ENCODE results near the gene CDRT4. TPM values are rescaled to one million over a fixed set of nuclear protein-coding genes. Genes with fewer than 3 reads are reported as not detected.

The CDRT4 gene
- total RNA-seq, 1 experiment from 2014 or later: 1.7 TPM

DNA sequence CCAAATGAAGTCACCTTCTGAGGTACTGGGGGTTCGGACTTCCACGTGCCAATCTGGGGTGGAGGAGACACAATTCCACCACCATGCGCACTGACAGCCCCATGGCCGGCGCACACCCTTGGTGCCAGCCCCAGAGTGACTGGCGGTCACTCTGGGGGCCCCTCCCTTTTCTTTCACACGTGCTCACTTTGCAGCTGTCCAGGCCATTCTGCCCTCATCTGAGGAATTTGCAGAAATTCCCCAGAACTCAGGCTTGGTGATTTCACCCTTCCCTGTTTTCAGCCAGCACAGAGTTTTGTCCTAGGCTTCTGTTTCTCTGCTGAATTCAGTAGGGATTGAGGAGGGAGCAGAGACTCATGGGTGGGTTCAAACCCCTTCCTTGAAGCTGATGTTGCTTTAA, 54.8 kb downstream of the CDRT4 start:
- in situ Hi-C loops (cut with HindIII; ENCODE audit: low pct_unique_long_range_greater_than_20kb, low sequenced_read_pairs): no loop called here
- no peak for DNase-seq (ENCODE audit: low read depth)

DNA sequence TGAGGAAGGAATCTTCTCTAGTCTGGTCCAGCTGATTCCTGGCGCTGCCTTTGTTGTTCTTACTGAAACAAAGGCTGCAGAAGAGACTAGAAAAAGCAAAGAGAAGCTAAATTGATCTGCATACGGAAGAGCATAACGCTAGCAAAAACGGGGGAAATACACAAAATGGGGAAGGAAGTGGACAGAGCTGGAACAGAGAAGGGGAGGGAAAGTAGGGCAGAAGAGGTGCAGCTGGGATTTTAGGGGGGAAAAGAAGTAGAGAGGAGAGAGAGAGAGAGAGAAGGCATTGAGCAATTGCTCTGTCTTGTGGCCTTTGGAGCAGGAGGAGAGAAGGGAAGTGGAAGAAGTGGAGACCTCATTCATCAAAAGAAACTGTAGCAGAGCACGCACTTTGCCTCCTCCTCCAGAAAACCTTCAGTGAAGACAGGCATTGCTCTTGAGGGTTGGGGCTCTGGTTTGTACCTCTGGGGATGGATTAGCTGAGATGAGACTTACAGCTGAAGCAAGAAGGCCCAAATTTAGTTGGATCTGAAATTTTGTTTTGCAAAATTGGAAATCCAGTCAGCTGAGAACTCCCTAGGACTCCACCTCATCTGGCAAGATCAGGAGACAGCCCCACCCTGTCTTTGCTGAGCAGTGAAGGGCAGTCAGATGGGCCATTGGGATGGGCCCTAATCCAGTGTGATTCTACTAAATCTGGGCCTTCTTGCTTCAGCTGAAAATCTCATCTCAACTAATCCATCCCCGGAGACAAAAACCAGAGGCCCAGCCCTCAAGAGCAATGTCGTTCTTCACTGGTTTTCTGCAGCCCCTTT, 55.8 kb downstream of the CDRT4 start:
- in situ Hi-C loops (cut with HindIII; ENCODE audit: low pct_unique_long_range_greater_than_20kb, low sequenced_read_pairs): no loop called here
- DNase-seq (ENCODE audit: low read depth): no peak

DNA sequence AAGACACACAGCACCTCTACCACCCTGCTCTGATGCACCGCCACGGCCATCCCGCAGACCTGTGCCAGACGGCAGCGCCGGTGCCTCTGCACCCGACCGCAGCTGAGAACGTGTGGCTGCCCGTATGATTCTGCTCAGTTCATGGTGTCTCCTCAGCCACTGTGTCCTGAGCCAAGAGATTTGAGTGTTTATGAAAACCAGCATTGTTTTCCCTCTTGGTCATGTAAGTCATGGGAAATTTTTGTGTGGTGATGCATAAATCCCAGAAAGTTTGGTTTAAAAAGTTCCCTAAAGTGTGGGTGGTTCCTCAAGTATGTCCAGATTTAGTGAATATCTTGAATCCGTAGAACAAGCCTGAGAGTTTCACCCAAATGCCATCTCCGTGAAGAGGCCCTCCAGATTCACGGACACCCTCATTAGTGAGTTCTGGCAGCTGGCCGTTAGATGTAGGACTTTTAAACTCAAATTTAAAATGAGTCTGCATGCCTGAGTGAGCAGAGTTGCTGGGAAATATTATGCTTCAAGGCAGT, 57.6 kb downstream of the CDRT4 start:
- in situ Hi-C loops (cut with HindIII; ENCODE audit: low pct_unique_long_range_greater_than_20kb, low sequenced_read_pairs): no loop called here
- peak; percentile 60 for DNase-seq (ENCODE audit: low read depth)

DNA sequence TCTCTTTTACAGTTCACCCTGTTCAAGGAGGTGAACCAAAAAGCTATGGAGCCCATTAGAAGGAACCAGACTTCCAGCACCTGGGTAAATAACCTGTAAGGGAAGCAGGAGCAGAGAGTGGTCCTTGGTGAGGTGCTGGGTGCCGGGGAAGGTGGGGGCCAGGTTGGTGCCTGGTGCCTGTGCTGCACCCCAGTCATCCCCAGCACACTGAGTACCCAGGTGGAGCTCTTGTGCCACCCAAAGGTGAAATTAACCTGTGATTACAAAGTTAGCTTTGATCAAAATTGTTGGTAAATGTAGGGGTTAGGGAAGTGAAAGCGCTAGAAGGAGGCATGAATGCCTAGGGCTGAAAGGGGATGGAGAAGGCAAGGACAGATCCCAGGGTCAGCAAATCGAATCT, 58.6 kb downstream of the CDRT4 start:
- DNase-seq (ENCODE audit: low read depth): no peak
- in situ Hi-C loops (cut with HindIII; ENCODE audit: low pct_unique_long_range_greater_than_20kb, low sequenced_read_pairs): no loop called here

DNA sequence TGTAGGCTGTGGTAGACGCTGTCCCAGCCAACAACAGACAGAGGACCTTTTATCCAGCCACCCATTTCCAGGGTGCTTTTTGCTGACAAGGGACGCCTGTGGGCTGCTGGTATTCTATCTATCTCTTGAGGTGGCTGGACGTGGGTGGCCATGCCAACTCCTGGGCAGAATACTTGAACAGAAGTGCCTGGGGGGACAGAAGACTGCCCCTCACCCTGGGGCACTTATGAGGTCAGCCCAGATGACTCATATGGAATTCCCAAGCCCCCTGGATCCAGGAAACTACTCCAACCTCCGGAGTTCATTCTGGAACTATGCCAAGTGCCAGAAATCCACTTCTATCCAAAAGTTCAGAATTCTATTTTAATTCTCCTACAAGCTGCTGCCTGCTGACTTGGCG, 61.3 kb downstream of the CDRT4 start:
- in situ Hi-C loops (cut with HindIII; ENCODE audit: low pct_unique_long_range_greater_than_20kb, low sequenced_read_pairs): no loop called here
- no peak for DNase-seq (ENCODE audit: low read depth)

DNA sequence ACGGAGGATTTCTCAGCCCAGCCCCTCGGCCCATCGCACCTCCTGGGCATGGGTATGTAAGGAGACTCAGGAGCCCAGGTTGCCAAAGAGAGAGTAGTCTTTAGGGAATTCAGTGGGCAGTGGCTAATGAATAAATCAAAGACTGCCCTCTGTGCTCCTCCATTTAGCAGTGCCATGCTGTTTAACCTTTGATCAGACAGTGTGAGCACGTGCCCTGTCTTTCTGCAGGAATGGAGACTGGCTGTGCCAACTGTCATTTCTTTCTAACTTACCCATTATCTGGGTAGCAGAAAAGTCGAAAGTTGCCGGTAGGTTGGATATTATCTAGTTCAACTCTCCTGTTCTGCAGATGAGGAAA, 62.4 kb downstream of the CDRT4 start:
- in situ Hi-C loops (cut with HindIII; ENCODE audit: low pct_unique_long_range_greater_than_20kb, low sequenced_read_pairs): no loop called here
- no peak for DNase-seq (ENCODE audit: low read depth)

DNA sequence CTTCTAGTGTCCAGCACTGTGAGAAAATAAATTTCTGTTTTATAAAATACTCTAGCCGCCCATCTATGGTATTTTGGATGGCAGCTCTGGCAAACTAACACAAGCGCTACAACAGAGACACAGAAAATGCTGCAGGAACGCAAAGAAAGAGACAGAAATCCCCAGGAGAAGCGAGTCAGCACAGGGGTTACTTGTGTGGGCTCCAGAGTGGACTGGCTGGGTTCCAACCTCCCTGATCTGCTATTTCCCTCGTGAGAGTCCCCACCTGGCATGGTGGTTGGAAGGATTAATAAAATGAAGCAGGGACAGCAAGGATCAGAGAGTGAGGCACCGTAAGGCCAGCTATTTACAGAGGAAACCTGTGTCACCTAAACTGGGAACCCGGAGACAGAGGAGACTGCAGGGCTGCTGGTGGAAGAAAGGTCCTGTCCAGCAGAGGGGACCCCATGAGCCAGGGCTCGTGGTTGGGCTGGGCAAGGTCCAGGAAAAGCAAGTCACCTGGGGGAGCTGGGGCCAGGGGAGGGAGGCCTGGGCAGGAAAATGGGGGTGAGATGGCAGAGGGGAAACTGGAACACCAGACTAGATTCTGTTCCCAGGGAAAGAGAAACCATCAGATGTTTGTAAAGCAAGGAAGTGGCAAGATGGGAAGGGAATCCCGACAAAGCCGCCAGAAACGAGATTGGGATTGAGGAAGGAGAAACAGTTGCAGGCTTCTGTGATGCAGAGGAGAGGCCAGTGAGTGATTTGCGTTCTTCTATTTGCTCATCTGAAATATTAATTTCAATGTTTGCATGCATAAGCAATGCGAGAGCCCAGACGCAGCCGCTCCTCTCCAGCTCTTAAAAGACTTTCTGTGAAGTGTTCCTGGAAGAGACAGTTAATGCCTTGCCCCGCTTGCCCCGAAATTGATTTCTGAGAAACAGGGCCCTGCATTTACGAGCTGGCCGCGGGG, 63.0 kb downstream of the CDRT4 start:
- in situ Hi-C loops (cut with HindIII; ENCODE audit: low pct_unique_long_range_greater_than_20kb, low sequenced_read_pairs): no loop called here
- DNase-seq (ENCODE audit: low read depth): no peak

DNA sequence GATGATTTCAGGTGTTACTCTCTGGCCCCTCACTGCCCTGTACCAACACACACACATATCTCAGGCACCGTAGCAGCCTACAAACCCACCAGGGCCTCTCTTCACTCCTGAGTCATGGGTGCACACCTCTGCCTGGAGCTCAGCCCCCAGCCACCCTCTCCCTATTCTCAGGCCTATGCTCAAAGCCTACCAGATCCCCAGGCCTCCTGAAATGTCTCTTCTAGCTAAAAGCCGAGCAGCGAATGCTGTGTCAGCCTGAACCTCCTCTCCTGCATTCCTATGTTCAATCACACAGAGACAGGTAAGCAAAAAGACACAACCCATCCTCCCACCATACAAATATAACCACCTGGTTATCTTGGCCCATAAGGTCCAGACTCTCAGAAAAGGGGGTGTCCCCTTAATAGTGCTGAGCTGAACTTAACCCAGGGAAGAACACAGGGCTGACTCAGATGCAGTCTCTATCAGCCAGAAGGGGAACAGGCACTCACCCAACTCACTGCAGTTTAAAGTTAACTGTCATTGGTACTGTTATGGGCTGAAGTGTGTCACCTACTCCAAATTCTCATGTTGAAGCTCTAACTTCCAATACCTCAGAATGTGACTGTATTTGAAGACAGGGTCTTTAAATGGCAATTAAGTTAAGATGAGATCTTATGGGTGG, 64.0 kb downstream of the CDRT4 start:
- in situ Hi-C loops (cut with HindIII; ENCODE audit: low pct_unique_long_range_greater_than_20kb, low sequenced_read_pairs): no loop called here
- DNase-seq (ENCODE audit: low read depth): no peak

DNA sequence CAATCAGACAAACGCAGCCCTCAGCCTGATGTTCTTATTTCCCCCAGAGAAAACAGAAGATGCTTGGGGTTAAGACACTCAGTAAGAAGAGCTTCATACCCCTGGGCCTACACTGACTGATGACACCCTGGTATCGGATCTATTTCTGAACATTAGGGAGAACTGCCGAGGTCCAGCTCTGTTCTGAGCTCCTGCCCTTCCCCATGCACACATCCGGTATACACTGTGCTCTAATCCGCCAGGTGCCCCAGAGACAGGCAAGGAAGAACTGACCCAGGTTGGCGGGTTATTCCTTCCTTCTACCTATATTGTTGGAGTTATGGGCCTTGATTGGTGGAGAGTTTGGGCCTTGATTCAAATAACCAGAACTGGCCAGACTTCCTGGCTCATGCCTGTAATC, 68.0 kb downstream of the CDRT4 start:
- no peak for DNase-seq (ENCODE audit: low read depth)
- in situ Hi-C loops (cut with HindIII; ENCODE audit: low pct_unique_long_range_greater_than_20kb, low sequenced_read_pairs): no loop called here

DNA sequence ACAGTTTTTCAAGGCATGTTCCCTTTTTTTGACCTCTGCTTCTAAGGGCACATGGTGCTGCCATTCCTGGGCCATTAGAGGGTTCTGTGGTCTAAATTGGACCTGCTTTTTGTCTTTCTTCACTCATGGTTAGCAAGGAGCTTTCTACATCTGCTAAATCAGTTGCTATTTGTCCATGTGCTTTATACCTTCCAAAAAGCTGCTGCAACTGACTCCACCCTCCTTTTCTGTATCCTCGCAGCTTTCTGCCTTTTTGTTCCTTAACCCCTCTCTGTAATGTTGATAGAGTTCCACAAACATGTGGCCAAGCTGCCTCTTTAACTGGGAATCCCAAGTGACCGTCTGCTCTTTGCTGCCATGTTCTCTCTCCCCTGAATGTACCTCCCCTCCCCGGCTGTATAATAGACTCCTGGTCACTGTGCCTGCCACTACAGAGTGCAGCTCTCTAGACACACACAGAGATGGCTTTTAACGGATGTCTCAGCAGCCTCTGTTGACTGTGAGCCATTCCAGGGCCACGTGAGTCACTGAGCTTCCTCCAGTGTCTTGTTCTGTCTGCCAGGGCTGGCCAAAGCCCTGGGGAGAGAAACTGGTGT, 68.6 kb downstream of the CDRT4 start:
- in situ Hi-C loops (cut with HindIII; ENCODE audit: low pct_unique_long_range_greater_than_20kb, low sequenced_read_pairs): no loop called here
- DNase-seq (ENCODE audit: low read depth): no peak

DNA sequence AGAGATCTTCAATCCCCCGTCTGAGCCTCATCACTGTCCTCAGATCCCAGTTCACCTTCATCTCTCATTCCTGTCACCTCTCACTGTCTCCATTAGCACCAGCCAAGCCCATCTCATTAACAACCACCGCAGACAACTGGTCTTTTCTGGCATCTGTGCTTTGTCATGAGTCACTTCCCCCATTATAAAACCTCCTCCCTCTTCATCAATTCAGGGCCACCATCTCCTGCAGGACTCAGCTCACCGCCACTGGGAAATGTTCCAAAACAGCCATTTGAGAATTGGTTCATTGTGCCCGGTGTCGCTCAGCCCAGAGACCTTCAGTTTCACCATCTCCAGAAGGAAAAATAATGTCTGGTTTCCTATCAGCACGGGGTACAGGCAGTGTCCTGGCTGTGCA, 69.1 kb downstream of the CDRT4 start:
- in situ Hi-C loops (cut with HindIII; ENCODE audit: low pct_unique_long_range_greater_than_20kb, low sequenced_read_pairs): no loop called here
- peak; percentile 53 for DNase-seq (ENCODE audit: low read depth)

DNA sequence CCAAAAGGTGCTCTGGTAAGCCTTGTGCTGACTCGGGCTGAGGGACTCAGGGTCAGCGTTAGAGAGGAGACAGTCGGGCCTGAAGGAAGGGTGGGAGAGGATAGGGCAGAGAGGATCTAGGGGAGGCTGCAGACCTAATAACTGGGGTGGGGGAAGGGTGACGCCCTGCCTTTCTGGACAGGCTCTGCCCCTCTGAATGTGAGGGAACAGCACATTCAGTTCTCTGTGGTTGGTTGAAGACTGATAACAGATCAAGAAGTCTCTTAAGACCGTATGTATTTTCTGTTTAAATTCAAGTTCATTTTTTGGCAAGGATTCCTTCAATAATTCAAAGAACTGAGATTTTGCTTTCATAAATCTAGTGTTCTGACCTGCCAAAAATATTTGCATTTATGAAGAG, 69.8 kb downstream of the CDRT4 start:
- DNase-seq (ENCODE audit: low read depth): no peak
- in situ Hi-C loops (cut with HindIII; ENCODE audit: low pct_unique_long_range_greater_than_20kb, low sequenced_read_pairs): no loop called here

DNA sequence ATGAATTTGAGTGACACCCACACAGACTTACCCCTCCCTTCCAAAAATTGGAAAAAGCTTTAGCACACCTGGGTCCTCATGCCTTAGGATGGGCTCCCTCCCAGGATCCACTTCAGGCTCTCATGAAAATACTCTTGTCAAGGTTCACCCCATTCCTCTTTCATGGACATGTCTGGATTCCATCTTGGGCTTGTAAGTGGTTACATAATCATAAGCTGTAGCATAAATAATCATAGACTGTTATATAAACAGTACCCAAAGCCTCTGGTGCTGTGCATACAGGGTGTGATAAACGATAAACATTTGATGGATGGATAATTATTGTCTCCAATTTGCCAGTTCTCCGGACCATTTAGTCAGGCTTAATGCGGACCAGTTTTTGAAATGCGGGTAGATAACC, 72.3 kb downstream of the CDRT4 start:
- in situ Hi-C loops (cut with HindIII; ENCODE audit: low pct_unique_long_range_greater_than_20kb, low sequenced_read_pairs): no loop called here
- DNase-seq (ENCODE audit: low read depth): no peak

DNA sequence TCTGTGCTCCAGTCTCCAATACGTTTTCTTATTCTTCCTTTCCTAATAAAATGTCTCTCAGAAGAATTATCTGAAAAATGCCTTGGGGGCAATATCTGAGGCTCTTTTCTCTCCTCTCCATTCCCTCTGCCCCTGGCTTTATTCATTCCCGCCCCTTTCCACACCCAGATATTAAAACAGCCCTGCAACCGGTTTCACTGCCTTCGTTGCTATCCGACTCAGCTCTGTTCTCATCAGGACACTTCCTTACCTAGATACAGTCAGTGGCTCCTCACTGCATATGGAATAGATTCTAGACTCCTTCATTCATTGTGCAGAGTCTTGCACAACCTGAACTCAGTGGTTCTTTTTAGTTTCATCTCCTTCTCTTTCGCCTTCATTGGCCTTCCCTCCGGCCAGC, 74.0 kb downstream of the CDRT4 start:
- in situ Hi-C loops (cut with HindIII; ENCODE audit: low pct_unique_long_range_greater_than_20kb, low sequenced_read_pairs): no loop called here
- DNase-seq (ENCODE audit: low read depth): no peak

DNA sequence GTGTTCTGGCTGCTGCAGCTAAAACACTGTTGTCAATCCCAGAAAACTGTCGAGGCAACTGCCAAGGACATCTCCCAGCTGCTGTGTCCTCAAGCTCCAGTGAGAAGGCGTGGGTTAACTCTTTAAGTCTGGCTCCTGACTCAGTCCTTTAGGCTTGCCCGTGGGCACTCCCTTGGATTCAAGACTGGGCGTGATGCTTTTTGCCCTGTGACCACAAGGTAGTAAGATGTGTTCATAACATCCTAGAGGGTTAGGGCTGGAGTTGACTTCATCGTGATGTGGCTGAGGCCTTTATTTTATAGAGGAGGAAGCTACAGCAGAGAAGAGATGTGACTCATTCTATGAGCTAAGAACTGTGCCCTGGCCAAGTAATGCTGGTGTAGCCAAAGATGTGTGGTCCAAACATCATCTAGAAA, 75.1 kb downstream of the CDRT4 start:
- in situ Hi-C loops (cut with HindIII; ENCODE audit: low pct_unique_long_range_greater_than_20kb, low sequenced_read_pairs): no loop called here
- DNase-seq (ENCODE audit: low read depth): no peak

DNA sequence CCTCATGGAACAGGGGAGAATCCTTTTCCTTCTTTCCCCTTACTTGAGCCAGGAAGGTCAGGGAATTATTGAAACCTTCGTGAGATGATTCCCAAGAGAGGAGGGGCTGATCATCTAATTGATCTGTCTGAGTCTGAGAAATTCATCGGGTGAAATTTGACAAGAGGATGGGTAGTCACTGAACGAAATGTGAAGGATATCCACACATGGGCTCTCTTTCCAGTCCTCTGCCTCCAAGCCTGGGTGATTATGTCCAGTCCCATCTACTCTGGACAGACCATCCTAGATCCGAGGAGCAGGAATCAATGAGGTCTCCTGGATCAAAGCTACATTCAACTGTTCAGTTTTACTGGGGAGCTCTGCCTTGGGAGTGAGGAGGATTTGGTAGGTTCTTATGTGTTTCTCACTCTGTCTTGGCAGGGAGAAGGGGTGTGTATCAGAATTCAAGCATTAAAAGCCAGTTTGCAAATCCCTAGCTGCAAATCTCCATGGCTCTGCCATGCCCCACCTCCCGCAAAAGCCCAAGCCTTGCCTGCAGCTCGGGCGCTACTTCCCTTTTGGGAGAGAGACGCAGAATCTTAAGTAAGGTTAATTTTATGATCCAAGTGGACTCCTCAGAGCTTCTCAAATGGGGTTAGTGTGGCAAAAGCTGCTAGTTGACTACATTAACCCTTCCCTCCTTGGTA, 78.9 kb downstream of the CDRT4 start:
- in situ Hi-C loops (cut with HindIII; ENCODE audit: low pct_unique_long_range_greater_than_20kb, low sequenced_read_pairs): no loop called here

DNA sequence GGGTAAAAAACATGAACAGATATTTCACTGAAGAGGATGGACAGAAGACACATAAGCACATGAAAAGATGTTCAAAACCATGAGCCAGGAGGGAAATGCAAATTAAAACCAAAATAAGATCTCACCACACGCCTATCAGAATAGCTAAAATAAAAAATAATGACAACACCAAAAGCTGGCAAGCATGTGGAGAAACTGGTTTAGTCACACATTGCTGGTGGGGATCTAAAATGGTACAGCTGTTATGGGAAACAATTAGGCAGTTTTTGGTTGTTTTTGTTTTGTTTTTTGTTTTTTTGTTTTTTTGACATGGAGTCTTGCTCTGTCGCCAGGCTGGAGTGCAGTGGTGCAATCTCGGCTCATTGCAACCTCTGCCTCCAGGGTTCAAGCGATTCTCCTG, 81.3 kb downstream of the CDRT4 start:
- no peak for DNase-seq (ENCODE audit: low read depth)
- in situ Hi-C loops (cut with HindIII; ENCODE audit: low pct_unique_long_range_greater_than_20kb, low sequenced_read_pairs): no loop called here

More for the DNA sequence above, 78.9 kb downstream of the CDRT4 start:
- DNase-seq (ENCODE audit: low read depth): no peak

Measured in Caki2 (cell line).